CMK (cell line): ENCODE data around the gene ATG14.
"Not testable (repeated sequence)": the region's sequence is repeated elsewhere in the genome, so short reads cannot be mapped to it uniquely, and the experiment has no call there.

ENCODE experiments used
- DNase-seq: peaks from one replicate; pipeline ENCODE4 v3.0.0-alpha.2; 2010; ENCODE audit warnings: low read depth

The ATG14 gene

DNA sequence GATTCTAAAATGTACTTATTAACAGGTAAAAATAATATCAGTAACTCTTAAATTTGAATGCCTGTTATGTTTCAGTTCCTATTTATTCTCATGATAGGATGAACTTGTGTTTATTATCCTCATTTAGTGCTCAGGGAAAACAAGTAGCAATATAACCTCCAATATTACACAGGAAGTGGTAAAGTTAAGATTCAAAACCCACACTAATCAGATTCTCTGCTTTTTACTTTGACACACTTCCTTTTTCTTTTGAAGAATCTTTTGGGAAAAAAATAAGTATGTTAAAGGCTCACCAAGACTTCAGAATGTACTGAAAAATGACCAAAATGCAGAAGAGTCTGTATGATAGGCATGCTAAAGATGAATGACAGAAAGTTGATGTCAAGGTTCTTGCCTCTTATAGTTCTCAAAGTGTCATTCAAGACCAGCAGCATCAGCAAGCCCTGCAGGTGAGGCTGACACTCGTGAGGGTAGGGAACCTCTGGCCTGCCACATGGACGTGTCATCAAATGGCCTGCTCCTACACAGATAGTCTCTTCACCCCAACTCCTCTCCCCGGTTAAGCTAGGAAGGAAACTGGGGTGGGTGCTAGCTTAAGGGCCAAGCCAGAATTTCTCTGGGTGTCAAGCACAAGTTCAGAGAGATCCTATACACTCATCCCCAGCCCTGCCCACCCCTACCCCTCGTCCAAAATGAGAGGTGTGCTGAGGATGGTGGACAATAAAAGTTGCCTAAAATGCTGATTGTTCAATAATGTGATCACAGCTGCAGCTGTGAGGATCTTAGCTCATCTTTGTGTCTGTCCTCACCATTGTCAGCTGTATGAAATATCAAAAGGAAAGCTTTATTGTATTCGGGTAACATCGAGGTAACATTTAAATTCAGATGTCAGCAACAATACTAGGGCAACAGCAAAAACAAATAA, 22.5 kb upstream of the ATG14 start:
- DNase-seq = no peak

DNA sequence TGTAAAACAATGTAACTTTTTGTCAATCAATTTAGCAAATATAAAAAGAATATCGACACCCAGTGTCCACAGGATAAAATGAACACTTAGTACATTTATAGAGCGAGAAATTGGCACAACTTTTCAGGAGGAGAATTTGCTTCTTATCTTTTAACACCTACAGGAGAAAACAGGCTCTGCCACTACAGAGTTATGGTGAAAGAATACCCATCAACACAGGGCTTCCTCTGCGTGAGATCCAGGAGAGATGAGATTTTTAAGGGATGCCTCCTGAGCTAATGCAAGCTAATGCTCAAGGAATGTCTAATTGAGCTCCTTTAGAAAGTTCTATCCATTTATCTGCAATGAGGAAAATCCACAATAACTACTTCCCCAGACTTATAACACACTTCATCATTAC, 21.0 kb upstream of the ATG14 start:
- no peak for DNase-seq

DNA sequence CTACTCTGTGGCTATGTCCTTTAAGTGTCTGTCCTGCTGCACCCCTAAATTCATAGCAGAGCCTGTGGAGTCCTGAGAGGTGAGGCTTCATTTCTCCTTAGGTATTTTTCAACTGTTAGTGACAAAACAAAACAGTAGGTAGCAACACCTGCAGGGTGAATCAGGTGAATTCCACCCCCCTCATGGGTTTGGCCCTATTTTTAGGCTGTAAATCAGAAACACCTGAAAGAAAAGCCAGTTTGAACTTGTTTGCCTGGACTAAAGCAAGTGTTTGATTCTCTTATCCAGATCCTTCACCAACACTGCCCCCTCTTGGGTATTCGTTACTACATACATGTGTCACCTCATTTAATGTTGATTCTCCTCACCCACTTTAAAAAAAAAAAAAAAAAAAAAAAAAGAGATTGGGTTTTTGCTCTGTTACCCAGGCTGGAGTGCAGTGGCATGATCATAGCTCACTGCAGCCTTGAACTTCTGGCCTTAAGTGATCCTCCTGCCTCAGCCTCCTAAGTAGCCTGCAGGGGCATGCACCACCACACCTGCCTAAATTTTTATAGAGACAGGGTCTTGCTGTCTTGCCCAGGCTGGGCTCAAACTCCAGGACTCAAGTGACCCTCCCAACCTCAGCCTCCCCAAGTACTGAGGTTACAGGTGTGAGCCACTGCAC, 18.5 kb upstream of the ATG14 start:
- peak; percentile 20 for DNase-seq

DNA sequence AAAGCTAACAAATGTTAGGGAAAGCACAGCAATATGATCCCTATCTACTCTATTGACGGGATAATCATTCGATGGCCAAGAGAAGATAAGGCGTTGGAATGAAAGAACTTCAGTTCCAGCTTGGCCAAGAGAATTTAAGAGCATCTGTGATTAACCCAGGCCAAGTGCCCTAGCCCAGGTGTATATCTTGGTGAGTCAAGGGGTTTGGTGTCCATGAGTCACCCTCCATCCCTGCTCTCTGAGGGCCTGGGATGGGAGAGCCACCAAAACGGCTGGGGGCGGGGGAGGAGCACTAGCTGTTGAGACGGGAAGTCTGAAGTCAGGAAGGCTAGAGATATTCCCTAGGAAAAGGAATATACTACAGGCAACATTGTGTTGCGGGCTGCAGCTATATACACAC, 15.8 kb upstream of the ATG14 start:
- no peak for DNase-seq

DNA sequence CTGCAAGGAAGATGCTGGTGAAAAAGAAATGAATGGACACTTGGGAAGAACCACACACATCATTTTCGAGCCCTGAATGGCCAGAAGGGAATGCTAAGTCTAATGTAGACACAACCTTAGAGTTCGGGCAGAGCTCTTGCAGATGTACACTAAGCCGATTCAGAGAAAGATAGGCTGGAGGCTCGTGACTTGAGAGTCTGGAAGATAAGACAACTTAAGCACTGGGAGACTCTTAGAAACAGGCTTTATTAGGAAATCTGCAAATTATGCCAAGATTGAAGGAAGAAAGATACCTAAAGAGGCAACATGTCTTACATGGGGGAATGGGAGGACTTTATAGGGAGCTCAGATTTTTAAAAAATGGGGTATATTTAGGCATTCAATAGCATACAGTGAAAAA, 15.3 kb upstream of the ATG14 start:
- DNase-seq = no peak

DNA sequence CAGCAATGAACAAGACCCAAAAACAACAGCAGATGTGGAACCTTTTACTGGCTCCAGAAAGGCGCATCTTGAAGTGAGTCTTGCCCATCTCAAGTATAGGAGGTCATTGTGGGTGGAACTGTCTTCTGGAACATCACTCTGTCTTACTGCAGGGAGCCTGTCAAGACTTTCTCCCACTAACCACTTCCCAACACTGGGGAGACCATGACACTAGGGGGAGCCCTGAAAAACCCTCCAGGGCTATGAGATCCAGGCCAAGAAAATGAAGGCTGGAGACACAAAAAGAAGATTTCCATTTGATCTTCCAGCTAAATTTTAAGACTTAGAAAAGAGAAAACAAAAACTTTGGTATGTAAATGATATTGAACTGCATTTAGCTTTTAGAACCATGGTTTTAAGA, 13.5 kb upstream of the ATG14 start:
- DNase-seq = no peak

DNA sequence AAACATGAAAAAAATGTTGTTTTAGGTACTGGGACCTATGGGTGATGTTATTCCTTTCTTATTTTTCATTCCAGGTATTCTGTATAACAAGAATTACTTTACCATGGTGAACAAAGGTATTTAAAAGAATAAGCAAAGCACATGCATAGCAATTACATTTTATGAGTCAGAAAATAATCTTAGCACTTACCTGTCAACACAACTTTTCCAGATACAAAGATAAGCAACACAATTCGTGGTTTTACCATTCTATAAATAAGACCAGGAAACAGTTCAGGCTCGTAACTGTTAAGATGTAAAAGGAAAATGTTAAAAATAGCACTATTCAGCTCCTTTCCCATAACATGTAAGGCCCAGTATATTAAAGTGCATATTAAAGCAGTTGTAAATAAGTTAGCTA, 12.3 kb upstream of the ATG14 start:
- no peak for DNase-seq

DNA sequence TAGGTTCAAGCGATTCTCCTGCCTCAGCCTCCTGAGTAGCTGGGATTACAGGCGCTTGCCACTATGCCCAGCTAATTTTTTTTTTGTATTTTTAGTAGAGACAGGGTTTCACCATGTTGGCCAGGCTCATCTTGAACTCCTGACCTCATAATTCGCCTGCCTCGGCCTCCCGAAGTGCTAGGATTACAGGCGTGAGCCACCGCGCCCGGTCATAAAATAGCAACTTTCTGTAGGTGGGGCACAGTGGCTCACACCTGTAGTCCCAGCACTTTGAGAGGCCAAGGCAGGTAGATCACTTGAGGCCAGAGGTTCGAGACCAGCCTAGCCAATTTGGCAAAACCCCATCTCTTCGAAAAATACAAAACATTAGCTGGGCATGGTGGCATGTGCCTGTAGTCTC, 10.7 kb upstream of the ATG14 start:
- DNase-seq = not testable (repeated sequence)

DNA sequence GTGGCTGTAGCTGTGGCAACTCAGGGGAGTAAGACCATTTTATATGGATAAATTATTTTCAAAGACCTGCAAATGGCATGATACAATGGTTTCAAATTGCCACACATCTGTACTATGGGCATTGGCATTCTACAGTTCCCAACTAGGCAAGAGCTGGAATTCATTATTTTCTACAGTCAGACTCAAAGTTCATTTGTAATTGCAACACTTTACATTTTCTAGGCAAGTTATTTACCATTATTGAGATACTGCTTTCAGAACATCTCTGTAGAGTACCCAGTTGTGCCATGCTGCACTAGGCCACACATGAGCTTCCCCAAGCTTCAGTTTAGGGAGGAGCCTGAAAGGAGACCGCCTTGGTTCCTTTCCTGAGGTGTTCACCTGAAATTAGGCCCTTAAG, 8.0 kb upstream of the ATG14 start:
- no peak for DNase-seq

DNA sequence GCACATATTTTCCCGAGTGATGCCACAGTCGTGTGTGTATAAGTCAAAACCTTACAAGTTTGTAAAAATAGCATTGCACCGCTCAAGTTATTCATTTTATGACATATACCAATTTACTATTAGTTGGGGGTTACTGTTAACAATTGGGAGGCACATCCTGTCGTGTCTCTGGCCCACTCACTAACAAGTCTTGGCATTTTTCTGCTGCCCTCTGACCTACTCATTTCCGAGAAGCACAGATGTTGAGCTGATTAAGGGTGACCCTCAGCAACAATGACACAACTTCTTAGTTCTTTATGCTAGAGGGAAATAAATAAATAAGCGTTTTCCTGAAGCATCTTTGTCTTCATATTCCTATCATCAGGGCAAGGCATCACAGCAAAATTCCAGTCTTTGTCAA, 6.8 kb upstream of the ATG14 start:
- DNase-seq = no peak

DNA sequence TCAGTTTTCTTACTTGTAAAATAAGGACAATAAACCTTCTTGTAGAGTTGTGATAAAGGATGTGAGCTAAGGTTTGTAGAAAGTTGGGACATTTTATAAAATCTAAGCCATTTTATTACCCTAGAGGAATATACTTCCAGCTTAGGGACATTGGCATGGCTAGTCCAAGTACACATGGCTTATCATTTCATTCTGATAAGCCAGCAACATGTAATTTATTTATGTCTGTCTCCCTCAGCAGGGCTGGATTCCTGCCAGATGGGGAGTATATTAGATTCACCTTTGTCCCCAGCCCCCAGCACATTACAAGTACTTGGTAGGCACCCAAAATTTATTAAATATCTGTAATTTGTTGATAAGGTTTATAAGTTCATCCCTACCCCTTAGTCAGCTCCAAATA, 6.3 kb upstream of the ATG14 start:
- DNase-seq = no peak

DNA sequence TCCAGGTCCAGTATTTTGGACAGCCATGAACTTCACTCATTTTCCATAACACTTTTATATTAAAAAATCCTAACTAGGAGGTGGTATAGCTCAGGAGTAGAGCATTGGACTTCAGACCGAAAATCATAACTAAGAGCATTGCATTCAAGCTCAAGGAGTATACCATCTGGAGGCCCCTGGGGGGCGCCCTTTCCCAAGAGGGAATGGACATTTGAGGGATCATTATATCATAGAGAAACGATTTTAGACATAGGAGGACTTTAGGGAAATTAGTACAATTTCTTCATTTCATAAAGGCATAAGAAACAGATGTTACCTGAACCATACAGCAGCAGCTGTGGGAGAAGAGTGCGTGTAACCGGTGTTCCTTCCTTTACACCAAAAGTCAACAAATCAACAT, 5.2 kb upstream of the ATG14 start:
- no peak for DNase-seq

DNA sequence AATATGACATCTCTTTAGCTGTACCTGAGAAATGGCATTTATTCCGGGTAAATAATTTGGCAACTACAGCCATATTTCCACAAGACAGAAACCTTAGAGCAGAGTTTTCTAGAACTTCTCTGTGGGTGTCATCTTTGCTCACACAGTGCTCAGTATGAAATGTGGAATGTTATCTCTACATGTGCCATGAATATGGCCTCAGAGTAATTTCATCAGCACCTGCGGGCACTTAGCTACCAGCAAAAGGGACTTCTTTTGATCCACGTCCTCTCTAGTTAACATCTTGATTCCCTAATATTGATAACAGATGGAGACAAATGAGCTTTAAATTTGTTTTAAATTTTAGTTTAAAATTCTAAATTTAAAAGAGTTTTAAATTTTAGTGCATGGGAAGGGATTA, 2.9 kb upstream of the ATG14 start:
- DNase-seq = no peak

DNA sequence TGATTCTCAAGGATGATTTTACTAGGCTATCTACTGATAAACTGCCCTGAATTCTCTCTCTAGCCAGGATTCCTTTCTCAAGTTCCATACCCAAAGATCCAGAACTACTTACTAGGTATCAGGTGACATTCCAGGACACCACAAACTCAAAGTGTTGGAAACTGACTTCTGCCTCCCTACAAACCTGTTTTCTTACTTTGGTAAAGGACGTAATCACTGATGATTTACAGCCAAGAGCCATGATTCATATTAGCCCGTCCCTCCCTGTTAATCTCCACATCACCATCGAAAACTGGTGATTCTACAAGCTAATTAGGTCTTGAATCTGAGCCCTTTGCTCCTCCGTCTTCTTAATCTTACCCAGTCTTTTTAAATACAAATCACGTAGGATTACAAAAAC, 1.0 kb upstream of the ATG14 start:
- DNase-seq = no peak

DNA sequence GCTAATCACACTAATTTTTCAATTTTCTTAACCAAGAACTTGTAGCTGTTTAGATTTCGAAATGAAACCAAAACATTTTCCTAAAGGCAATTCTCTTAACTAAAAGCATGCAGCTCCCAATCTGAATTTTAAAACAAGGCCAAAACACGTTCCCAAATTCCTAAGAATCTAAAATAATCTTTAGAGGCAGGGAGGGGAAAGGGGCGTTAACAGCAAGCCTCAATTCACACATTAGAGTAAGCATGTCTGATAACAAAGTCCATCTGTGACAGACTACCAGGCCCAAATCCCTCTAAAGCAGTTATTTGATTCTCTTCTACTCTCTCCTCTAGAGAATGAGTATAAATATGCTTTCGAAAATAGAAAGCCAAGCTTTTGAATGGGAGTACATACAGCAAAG, 754 bp downstream of the ATG14 start:
- no peak for DNase-seq

DNA sequence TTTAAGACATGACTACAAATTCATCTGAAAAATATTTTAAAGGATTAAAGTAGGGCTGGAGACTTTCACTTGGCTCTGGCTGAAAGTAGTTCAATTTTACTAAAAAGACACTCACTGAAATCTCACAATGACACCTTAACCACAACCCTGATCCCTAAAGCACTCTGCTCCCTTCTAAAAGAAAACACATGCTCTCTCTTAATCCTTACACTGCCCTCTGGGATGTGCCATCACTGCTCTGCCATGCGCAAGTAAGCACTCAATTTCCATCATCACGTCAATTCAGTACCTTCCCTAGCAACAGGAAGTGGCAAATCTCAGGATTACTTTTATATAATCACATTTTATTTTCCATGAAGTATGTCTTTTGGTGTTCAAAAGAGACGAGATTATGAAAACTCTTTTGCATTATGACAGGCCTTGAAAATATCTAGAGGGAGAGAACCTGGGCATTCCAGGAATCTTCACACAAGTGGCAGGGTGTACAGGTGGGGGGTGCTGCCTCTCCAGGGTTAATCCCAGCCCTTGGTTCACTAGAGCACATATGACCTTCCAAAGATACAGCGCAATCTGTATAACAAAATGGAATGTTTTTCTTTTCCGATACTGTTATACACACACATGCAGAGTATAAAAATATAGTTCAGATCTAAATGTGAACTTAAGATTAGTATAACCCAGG, 7.3 kb downstream of the ATG14 start:
- DNase-seq = no peak

DNA sequence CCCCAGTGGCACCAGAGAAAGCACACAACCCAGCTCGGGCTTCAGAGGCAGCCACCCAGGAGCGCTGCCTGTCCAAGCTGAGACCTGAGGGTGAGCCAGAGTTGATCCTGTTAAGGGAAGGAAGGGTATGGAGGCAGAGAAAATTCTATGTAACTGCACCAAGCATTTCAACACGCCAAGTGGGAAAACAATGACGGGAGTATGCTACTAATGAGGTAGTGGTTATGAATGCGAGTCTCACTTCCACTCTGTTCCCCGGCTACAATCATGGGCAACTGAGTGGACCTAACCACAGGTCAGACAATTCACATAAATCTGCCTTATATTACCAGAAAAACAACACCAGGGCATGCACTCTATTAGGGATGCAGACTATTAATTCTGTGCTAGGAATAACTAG, 9.9 kb downstream of the ATG14 start:
- no peak for DNase-seq

DNA sequence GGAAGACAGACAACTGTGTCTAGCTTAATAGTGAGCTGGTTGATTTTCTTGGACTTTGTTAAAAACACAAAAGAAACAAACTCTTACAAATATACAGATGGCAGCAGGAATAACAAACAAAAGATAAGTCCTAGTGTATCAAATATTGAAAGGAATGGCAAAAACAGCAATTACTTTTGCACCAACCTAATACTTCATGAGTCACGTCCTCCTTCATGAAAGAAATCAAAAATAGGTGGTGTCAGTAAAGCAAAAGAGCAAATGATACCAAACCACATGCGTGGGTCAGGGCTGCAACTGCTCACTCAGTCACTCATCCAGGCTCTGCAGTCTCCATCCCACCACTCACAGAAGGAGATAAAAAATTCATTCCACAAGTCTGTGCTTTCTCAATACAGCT, 11.8 kb downstream of the ATG14 start:
- DNase-seq = no peak

DNA sequence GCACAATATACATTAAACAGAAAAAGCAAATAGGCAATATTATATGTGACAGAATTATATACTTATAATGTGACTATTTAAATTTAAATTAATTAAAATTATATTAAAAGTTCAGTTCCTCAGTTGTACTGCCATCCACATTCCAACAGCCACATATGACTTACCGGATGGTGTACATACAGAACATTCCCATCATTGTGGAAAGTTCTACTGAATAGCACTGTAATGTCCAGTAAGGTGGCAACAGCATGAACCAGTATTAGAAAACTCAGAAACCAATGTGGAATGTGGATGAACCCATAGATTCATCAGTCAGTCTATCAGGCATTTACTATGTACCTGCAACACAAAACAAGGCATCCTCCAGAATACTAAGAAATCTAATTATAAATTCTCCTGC, 12.4 kb downstream of the ATG14 start:
- DNase-seq = no peak

DNA sequence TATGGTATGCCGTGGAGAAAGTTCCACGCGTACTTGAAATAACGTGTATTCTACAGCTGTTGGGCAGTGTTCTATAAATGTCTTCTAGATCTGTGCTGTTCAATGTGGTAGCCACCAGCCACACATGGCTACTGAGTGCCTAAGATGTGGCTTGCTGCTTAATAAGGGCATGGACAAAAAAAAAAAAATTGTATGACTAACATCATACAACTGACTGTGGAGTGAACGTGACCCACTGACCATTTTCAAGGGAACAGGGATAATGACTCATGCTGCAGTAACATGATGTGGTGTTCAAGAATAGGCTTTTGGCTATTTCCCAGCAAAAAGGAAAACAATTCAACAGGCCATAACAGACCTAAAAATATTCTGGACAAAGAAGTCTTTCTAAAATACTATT, 13.0 kb downstream of the ATG14 start:
- no peak for DNase-seq

DNA sequence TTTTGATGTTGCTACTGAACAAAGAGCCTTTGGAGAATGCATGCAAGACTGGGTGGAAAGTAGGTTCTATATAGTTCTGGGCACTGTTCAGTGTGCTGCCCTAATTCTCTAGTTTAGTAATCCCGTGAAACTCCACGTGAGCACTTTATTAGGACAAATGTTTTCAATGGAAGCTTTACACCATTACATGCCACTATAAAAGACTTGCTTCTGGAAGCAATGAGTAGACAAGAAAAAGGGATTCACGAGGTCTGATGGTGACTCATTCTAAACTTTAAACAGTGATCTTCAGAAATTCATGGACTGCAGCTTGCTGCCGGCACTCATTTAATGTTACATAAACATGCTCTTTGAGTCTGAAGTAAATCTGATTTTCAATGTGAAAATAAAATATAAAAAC, 22.3 kb downstream of the ATG14 start:
- no peak for DNase-seq

DNA sequence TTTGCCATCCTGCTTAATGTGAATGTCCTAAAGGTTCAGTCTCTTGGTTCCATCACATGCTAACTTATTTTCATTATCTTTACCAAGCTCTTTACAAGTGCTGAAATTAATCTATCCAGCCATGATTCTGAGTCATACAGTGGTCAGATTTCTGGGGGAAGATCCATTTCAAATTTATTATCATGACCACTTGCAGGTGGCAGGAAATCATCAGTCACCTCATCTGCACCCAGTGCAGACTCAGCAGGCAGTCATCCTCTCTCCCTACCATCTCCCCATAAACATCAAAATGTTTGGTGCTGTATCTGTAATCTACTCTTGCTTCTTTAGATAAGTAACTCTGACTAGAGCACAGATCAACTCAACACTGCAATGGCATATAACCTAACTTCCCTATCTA, 23.5 kb downstream of the ATG14 start:
- no peak for DNase-seq

DNA sequence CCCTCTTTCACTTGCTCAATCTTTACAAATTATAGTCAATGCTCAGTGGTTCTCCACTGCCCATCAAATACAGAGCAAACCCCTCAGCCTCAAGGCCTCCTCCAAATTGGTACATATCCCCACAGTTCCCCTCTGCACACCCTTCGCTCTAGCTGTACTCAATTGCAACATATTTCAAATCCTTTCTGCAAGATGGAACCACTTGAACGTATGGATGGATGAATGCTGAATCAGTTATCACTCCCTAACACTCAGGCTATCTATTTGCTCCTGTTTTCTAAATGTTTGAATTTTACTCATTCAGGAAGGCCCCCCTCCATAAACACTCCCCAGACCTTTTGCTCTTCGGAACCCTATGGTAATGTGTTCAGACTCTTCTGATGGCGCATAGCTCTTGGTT, 24.5 kb downstream of the ATG14 start:
- no peak for DNase-seq
